Left cardiac atrium (tissue), 4 donors: ENCODE measurements around the gene PRCD. TPM values are rescaled to one million over a fixed set of nuclear protein-coding genes. Genes with fewer than 3 reads are reported as not detected.

Source experiments
- ATAC-seq, 2 donors: fragments of 200-7000 bp; cut with Tn5 transposase; one replicate each; pipeline ENCODE4 v1.9.1; 2020; ENCODE audit warnings: mild to moderate bottlenecking in 2 of 2, moderate library complexity in 2 of 2
- DNase-seq: peaks from one replicate; pipeline ENCODE4 v3.0.0-alpha.2; 2020
- intact Hi-C, 2 donors: fragments of 100-400 bp; cut with DNase I; formaldehyde crosslinking; loops; one replicate each; pipeline versions ENCODE4 v1.14.1 to v1.15.1; 2022 to 2023
- total RNA-seq, 2 donors: library from RNA; stranded (reverse); fragmentation: NEBNext Ultra II Directional; extraction: Animal tissue kit (Norgen Biotek cat#: 25700); gene quantifications; one replicate each; pipeline ENCODE4 v1.2.1, GENCODE V29; 2021
- donor health status: DM: no; HTN: yes; CAD: no.
- donor health status: DM: no; HTN: yes; CAD: no; lungs with severe emphysema.
- donor health status: DM: yes; HTN: yes; CAD: no.
- donor health status: Dilated cardiomyopathy.

PRCD gene
- total RNA-seq, 2 donors from 2014 or later, result 5.5 to 7.7 TPM

DNA sequence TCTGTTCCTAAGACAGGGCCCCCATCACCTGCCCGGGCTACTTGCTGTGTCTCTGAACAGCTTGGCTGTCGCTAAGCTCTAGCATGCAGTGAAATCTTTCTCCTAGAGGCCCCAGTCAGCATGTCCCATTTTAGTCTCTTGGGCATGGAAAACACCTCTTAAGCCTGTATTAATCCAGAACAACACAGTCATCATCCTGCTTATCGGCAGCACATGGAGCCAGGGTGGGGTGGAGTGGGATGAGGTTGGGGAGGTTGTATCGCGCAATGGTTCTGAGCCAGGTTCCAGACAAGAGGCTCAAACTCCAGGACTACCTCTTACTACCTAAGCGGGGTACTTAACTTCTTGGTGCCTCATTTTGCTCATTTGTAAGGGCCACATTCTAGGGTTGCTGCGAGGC is 38.0 kb downstream of the PRCD start:
- no peak for DNase-seq
- no peak for ATAC-seq
- intact Hi-C loops, result no loop called here

DNA sequence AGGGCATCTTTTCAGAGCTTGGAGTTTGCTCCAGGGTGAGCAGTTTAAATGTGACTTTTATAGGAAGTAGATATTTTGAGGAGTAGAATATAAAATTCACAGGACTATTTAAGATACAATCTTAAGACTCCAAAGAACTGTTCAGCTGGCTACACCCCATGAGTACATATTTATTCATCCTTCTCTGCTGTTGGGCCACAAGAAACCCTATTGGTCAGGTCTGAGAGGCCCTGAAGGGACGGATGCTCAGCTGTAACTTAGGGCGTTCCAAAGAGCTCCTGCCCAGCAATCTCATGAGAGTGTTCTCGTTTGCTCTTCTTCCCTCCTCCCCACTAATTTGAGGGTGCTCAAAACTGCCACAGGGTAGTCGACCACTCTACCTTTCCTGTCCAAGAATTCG is 38.5 kb downstream of the PRCD start:
- DNase-seq (no peak), ATAC-seq (no peak)
- intact Hi-C loops, result no loop called here

DNA sequence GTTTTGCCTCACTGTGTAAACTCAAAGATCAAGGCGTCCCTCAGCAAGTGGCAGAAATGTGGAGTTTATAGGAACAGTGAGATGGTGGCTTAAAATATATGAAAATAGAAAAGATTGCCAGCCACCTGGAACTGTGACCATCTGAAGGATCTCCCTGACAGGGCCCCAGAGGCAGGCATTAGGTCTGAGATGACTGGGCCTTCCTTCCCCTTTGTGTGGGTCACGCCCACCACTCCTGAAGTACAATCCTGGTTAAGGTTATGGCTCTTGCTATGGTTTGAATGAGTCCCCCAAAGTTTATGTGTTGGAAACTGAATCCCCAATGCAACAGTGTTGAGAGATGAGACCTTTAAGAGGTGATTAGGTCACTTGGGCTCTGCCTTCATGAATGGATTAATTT is 39.4 kb downstream of the PRCD start:
- intact Hi-C loops, result no loop called here
- no peak for DNase-seq

DNA sequence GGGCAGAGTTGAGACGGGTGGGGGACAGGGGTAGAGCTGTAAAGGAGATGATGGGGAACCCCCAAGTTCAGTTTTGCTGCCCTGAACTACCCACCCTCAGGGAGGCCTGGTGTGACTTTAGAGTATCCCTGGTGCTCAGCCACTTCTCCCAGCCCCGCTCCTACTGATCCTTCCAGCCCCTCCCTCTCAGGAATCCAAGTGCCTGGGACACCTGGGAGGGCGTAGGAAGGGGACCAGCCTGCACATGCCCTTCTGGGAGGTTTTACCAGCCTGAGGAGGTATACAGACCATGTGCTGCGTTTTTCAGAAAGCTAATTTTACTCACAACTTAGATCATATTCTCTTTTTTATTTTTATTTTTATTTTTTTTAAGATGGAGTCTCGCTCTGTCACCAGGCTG is 41.7 kb downstream of the PRCD start:
- DNase-seq, result no peak
- no peak for ATAC-seq
- intact Hi-C loops, result no loop called here

More for the DNA sequence above, 39.4 kb downstream of the PRCD start:
- ATAC-seq, result no peak

DNA sequence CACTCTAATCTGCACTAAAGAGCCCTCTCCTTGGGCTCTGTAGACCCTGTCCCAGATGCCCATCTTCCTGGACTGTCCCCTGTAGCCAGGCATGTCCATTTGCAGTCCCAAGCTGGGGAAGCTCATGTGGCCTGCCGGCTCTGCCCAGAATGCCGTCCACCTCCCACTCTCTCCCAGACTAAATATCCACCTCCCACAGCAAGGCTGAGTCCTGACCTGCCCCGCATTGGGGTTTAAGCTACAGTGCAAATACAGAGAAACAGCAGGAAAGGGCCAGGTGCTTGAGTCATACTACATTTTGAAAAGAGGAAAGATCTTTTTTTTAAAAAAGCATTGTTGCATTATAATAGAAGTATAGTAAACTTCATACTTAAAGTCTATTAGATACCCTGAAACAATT is 42.8 kb downstream of the PRCD start:
- no peak for ATAC-seq
- intact Hi-C loops, result no loop called here
- no peak for DNase-seq

DNA sequence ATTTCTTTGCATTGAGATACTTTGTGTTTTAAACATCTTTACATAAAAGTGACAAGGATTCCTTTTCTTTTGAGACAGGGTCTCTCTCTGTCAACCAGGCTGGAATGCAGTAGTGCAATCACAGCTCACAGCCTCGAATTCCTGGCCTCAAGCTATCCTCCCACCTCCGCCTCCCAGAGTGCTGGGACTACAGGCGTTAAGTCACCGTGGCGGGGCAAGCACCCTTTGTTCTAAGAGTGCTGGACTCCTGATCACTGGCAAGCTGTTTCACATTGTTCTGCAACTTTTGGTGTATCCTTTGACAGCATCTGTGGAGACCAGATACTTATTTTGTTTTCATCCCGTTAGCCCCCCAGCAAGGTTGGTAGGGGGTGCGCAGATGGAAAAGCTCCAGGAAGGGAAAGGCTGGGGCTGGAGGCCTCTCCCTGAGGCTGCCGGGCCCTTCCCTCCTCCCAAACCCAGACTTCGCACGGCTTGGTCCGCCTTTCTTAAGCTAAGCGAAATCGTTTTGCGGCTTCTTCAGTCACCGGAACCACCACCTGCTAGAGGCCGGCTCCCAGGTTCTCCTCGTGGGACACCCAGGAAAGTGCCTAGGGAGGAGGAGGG is 44.7 kb downstream of the PRCD start:
- intact Hi-C loops, result loop anchor here in 1 of 2 donors (2.0 kb wide), 1 partner anchor 62 kb away; no protein-coding TSS in a partner anchor
- DNase-seq (no peak), ATAC-seq (peak in 1 of 2 donors; percentile 6)

DNA sequence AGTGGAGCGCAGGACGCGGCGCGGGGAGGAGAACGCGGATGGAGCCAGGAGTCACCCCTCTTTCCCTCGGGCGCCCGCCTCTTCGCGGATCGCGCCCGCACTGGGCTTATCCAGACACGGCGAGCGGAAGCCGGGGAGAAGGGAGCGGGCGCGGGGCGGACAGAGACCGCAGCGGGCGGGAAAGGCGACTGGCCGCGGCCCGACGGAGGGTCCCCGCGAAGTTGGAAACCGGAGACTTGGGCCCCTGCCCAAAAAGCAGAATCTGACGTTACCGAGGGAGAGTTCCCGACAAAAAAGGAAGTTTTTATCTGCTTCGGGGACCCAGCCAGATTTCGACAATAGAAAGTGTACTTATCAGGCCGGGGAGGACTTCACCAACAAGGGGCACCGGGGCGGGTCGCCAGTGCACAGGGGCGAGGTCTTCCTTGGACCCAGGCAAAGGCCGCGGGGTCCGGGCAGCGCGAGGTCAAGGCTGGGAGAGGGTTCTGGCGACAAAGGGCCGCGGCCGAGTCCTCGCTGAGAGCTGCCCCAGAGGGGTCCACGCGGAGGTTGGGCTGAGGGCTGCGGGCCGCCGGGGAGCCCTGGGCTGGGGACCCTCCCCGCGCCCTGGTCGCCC is 45.3 kb downstream of the PRCD start:
- peak; percentile 43 to 60 for ATAC-seq
- DNase-seq, result peak; percentile 59
- intact Hi-C loops, result loop anchor here in 1 of 2 donors (2.0 kb wide), 1 partner anchor 62 kb away; no protein-coding TSS in a partner anchor

DNA sequence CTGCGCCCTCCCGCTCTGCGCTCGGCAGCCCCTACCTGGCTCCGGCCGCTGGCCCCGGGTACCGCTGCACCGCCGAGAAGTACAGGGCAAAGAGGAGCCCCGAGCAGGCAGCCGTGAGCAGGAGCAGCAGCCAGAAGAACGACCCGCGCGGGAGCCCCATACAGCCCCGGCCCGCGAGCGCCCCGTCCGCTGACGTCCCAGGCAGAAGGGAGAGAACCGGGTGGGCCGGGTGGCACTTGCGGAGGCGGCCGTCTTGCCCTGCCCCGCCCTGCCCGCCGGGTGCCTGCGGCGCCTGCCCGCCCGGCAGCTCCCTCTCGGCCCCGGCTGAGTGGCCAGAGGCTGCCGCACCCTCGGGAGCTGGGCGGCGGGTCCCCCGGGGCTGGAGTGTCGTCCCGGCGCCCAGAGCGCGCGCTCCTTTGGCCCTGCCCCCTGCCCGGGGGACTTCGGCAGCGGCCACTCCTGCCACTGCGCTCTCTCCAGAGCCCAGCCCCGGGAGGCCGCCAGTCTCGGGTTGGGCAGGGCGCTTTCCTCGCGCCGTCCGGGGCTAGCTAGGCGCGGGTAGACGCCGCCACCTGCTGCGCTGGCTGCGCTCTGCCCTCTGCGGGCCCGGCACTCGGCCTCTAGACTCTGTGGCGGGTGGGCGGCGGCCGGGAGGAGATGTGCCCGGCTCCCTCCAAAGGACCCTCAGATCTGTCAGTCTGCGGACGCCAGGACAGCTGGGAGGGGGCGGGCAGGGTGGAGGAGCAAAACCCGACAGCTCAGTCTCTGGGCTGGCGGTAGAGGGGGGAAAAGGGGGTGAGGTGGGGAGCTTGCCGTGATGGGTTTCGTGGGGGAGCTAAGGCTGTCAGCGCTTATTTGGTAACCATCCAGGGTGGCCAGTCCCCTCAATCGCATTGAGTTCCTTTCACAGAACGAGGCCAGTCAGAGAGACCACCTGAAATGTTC is 46.1 kb downstream of the PRCD start, which contains the start of gene ST6GALNAC2:
Gene ST6GALNAC2, minus strand, starts transcription at position 212 of the 945 bp plus-strand sequence. Its CDS starts 52 bp downstream, at position 160.
- ATAC-seq (peak; percentile 92), DNase-seq (peak; percentile 76)
- intact Hi-C loops, result loop anchor here in 1 of 2 donors (2.0 kb wide), 1 partner anchor 63 kb away; no protein-coding TSS in a partner anchor

DNA sequence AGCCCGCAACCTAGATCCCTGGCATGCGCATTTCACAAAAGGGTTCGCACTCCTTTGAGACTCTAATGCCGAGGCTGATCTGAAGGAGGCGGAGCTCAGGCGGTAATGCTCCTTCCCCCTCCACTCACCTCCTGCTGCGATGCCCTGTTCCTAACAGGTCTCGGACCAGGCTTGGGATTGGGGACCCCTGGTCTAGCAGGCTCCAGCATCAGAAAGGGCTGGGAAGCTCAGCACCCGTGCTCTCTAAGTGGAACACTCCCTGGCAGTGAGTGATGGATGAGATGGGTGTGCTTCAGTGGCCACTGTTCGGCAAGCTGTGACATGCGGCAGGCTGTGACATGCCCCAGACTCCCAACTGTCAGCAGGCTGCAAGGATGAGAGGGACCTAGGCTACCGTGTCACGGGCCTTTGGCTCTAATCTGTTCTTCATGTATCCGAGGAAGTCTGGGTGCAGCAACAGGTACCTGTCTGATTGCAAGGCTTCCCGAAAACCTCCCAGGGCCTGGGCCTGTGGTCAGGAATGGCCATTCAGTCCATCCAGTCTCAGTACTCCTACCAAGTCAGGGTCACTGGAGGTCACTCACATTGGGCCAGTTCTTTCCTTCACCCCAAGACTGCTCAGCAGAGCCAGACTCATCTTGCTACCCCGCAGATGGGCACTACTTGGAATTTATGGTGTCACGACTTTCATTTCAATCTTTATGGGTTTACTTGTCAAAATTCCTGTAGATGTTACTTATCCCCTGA is 47.1 kb downstream of the PRCD start:
- no peak for DNase-seq
- ATAC-seq, result no peak
- intact Hi-C loops, result no loop called here

DNA sequence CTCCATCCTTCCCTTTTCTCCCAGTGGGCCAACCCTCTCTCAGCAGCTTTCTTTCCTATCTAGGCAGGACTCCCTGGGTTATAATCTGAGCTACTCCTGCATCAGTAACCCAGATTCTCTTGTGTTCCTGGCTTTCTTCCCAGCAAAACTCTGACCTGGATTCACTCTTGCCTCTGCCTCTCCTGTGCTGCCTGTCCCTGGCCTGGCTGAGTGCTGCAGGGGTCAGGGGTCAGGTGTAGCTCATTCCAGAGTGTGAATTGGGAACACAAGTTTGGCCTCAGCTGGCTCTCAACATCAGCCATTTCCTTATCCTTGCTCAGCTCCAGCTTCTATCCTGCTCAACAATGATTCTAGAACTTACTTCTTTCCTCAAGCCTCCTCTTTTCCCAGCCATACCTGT is 48.3 kb downstream of the PRCD start:
- intact Hi-C loops, result no loop called here
- no peak for ATAC-seq
- no peak for DNase-seq

DNA sequence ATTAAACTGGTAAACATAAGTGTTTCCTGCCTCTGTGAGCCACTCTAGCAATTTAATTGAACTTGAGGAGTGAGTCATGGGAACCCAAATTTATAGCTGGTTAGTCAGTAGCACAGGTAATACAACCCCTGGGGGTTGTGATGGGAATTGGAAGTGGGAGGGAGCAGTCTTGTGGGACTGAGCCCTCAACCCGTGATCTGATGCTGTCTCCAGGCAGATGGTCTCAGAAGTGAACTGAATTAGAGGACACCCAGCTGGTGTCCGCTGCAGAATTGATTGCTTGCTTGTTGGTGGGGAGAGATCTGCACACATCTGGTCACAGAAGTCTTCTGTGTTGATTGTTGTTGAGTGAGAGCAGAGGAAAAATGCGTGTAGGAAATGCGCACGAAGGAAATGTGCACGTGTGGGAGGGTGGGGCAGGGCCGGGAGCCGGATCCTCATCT is 53.6 kb downstream of the PRCD start:
- DNase-seq, result no peak
- ATAC-seq, result no peak
- intact Hi-C loops, result no loop called here

DNA sequence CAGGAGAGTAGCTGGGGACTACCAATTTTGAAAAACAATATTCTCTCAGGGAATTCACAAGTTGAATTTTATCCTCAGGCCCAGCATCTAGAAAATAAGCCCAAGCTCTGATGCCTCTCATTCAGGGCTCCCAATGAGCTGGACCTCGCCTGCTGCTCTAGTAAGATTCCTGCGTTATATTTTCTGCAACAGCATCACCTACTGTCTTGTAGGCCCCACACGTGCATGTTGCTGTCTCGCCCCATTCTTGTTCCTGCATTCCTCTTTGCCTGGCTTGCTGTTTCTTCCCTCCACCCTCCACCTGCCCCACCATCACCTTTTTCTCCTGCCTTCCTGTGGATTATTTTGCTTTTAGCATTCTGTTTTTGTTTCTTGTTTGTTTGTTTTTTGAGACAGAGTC is 54.1 kb downstream of the PRCD start:
- intact Hi-C loops, result no loop called here
- ATAC-seq (no peak), DNase-seq (no peak)

DNA sequence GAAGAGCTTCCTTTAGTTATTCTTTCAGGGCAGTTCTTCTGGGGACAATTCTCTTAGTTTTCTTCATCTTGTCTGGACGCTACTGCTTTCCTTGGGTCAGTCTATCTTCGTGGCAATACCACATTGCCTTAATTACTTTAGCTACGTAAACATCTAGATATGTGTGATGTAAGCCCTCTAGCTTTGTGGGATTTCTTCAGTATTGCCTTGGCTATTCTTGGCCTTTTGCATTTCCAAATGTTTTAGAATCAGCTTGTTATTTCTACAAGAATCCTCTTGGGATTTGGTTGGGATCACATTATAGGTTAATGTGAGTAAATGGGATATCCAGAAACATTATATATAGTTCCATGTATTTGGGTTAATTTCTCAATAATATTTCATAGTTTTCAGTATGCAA is 54.8 kb downstream of the PRCD start:
- DNase-seq (no peak), ATAC-seq (no peak)
- intact Hi-C loops, result no loop called here

Other genes starting within 250 kb of the PRCD start
- 1 to 10 TPM; 1.9 to 3.9 TPM for gene QRICH2, start 231.8 kb upstream of the PRCD start, total RNA-seq
- gene PRPSAP1, start 186.1 kb upstream of the PRCD start, total RNA-seq, result 10 to 100 TPM; 38.9 to 39.3 TPM
- 10 to 100 TPM in 1 of 2 donors, 1 to 10 TPM in 1; 4.8 to 27.9 TPM for gene SPHK1, start 155.4 kb upstream of the PRCD start, total RNA-seq
- 10 to 100 TPM; 28.3 to 29.1 TPM for gene UBE2O, start 86.9 kb upstream of the PRCD start, total RNA-seq
- not detected for gene AANAT, start 72.4 kb upstream of the PRCD start, total RNA-seq
- gene RHBDF2, start 38.6 kb upstream of the PRCD start, total RNA-seq, result 10 to 100 TPM; 16.0 to 18.9 TPM
- gene CYGB, start 2.3 kb upstream of the PRCD start, total RNA-seq, result 10 to 100 TPM; 45.7 to 70.8 TPM
- gene ST6GALNAC2, start 45.8 kb downstream of the PRCD start, total RNA-seq, result 1 to 10 TPM; 5.0 to 5.1 TPM
- 1 to 10 TPM; 2.4 TPM for gene ST6GALNAC1, start 103.7 kb downstream of the PRCD start, total RNA-seq
- 100 to 1,000 TPM; 394 to 506 TPM for gene MXRA7, start 170.9 kb downstream of the PRCD start, total RNA-seq
- gene JMJD6, start 186.6 kb downstream of the PRCD start, total RNA-seq, result 10 to 100 TPM; 44.9 to 55.3 TPM
- gene METTL23, start 186.8 kb downstream of the PRCD start, total RNA-seq, result 10 to 100 TPM; 22.0 to 25.7 TPM
- 100 to 1,000 TPM in 1 of 2 donors, 10 to 100 TPM in 1; 78.1 to 108 TPM for gene SRSF2, start 197.3 kb downstream of the PRCD start, total RNA-seq
- gene MFSD11, start 198.1 kb downstream of the PRCD start, total RNA-seq, result 10 to 100 TPM; 23.0 to 28.0 TPM